ENCODE data around the gene SRGAP3.

DNA sequence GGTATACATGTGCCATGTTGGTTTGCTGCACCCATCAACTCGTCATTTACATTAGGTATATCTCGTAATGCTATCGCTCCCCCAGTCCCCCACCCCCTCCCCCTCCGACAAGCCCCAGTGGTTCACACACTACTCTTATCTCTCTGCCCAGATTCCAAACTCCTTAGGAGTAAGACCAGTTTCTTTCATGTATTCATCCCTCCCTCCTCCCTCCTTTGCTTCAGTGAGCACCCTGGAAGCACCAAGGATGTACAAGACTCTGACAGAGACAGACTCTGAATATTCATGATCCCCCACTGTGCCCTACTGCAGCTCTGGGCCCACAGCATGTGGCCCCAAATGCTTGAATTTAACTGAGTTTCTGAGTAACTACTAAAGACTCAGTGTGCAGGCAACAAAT lies 172.4 kb downstream of the SRGAP3 start:
- TF ChIP-seq, protein P1, sequence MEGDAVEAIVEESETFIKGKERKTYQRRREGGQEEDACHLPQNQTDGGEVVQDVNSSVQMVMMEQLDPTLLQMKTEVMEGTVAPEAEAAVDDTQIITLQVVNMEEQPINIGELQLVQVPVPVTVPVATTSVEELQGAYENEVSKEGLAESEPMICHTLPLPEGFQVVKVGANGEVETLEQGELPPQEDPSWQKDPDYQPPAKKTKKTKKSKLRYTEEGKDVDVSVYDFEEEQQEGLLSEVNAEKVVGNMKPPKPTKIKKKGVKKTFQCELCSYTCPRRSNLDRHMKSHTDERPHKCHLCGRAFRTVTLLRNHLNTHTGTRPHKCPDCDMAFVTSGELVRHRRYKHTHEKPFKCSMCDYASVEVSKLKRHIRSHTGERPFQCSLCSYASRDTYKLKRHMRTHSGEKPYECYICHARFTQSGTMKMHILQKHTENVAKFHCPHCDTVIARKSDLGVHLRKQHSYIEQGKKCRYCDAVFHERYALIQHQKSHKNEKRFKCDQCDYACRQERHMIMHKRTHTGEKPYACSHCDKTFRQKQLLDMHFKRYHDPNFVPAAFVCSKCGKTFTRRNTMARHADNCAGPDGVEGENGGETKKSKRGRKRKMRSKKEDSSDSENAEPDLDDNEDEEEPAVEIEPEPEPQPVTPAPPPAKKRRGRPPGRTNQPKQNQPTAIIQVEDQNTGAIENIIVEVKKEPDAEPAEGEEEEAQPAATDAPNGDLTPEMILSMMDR (IDR thresholded peaks at IDR 0.05): no peak
- no peak for TF ChIP-seq EP300 (IDR thresholded peaks at IDR 0.05)
- TF ChIP-seq POLR2A (IDR thresholded peaks at IDR 0.05): no peak
- no peak for TF ChIP-seq POLR2AphosphoS5 (IDR thresholded peaks at IDR 0.05)
